Nephron progenitor cell (in vitro differentiated cells): ENCODE results near the gene CDR2.
A peak's percentile ranks its signal among the peaks of the same experiment; 100 is the strongest.

Experiments used
- DNase-seq: peaks from one replicate; pipeline ENCODE4 v3.0.0; 2021
- H3K27ac Mint-ChIP-seq: 2 replicates; pipeline ENCODE4 v1.8.0; 2021; ENCODE audit warnings: mild to moderate bottlenecking, moderate library complexity, mixed read lengths
- H3K27me3 Mint-ChIP-seq: 2 replicates; pipeline ENCODE4 v1.8.0; 2021; ENCODE audit warnings: mild to moderate bottlenecking, low read depth, mixed read lengths; ENCODE audit not compliant: poor library complexity
- H3K36me3 Mint-ChIP-seq: 2 replicates; pipeline ENCODE4 v1.8.0; 2021; ENCODE audit warnings: low read depth, mixed read lengths
- H3K4me1 Mint-ChIP-seq: 2 replicates; pipeline ENCODE4 v1.8.0; 2021; ENCODE audit warnings: mixed read lengths
- H3K4me3 Mint-ChIP-seq: 2 replicates; pipeline ENCODE4 v1.8.0; 2021; ENCODE audit warnings: mild to moderate bottlenecking, moderate library complexity, mixed read lengths
- H3K9me3 Mint-ChIP-seq: 2 replicates; pipeline ENCODE4 v1.8.0; 2021; ENCODE audit warnings: mild to moderate bottlenecking, moderate library complexity, mixed read lengths
- CTCF ChIP-seq: fragments of 200-600 bp; sonication (generic); IDR thresholded peaks from 2 replicates; pipeline ENCODE4 v1.5.0; 2021; ENCODE audit warnings: antibody characterized with exemption

CDR2 gene

DNA sequence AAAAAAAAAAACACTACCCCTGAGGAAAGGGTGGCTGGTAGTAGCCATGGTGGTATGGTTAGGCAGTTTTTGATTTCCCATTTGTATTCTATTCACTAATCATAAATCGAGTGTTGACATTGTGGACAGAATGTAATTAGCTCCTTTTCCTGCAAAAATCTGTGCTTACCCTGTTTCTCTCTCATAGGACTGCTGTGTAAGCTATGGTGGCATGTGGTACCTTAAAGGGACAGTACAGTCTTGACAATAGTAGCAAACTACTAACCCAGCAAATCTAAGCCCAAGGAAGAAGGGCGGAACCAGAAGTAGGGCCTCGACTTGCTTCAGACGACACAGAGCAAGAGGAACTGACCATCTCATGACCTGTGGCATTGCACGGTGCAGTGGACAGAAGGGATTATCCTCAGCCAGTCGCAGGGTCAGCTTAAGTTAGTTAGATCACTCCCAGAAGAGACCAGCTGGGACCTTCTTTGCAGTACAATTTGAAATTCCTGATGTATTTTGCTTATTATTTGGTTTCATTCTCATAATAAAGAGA, 40.9 kb downstream of the CDR2 start:
- Mint-ChIP-seq H3K27me3 (no peaks in the 10 kb centered on the region), H3K27ac (no peak overlapping the region), H3K36me3 (peaks cover 81% of the 10 kb centered on the region), H3K4me1 (no peaks in the 10 kb centered on the region), H3K4me3 (no peak overlapping the region), H3K9me3 (peaks cover 39% of the 10 kb centered on the region)
- no peak for DNase-seq
- no peak for TF ChIP-seq CTCF

DNA sequence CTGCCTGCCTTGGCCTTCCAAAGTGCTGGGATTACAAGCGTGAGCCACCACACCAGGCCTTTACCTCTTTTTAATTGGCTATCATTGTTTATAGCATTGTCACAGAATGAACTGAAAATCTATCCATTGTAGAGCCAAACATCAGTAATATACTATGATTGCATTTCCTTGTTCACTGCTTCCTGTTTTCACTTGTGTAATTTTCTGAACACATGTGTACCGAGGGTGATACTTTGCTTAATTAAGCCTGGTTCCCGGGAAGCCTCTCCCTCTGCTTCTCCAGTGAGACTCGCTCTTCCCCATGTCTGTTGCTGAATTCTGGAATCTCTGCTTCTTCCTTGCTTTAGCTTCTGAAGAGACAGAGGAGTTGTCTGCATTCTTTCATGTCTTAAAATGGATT, 44.1 kb downstream of the CDR2 start:
- TF ChIP-seq CTCF: no peak
- Mint-ChIP-seq H3K4me3 (no peak overlapping the region), H3K27ac (peak overlapping the region; percentile 17), H3K9me3 (peaks cover 7% of the 10 kb centered on the region), H3K36me3 (peaks cover 49% of the 10 kb centered on the region), H3K27me3 (no peaks in the 10 kb centered on the region), H3K4me1 (no peaks in the 10 kb centered on the region)
- no peak for DNase-seq

- Mint-ChIP-seq H3K27me3 (peaks cover 5% of the 10 kb centered on the region), H3K36me3 (peaks cover 39% of the 10 kb centered on the region)
- no peak for DNase-seq
These were observed 45.2 kb downstream of the CDR2 start for GRCh38 chr16:22329199-22329695.

GRCh38 chr16:22328081-22328725, 46.2 kb downstream of the CDR2 start:
- Mint-ChIP-seq H3K4me1 (no peaks in the 10 kb centered on the region), H3K27ac (no peak overlapping the region), H3K4me3 (no peak overlapping the region), H3K36me3 (peaks cover 28% of the 10 kb centered on the region), H3K27me3 (peaks cover 5% of the 10 kb centered on the region), H3K9me3 (no peaks in the 10 kb centered on the region)
- DNase-seq: no peak
- no peak for TF ChIP-seq CTCF

More at GRCh38 chr16:22329199-22329695, 45.2 kb downstream of the CDR2 start:
- Mint-ChIP-seq H3K9me3 (no peaks in the 10 kb centered on the region), H3K4me1 (no peaks in the 10 kb centered on the region), H3K4me3 (no peak overlapping the region), H3K27ac (no peak overlapping the region)
- TF ChIP-seq CTCF: no peak

GRCh38 chr16:22327446-22327775, 47.0 kb downstream of the CDR2 start:
- H3K27ac Mint-ChIP-seq: peak overlapping the region; percentile 64
- H3K4me1 Mint-ChIP-seq: no peaks in the 10 kb centered on the region
- H3K9me3 Mint-ChIP-seq: no peaks in the 10 kb centered on the region
- TF ChIP-seq CTCF: no peak
- H3K4me3 Mint-ChIP-seq: no peak overlapping the region
- no peak for DNase-seq
- peaks cover 24% of the 10 kb centered on the region for H3K36me3 Mint-ChIP-seq
- peaks cover 5% of the 10 kb centered on the region for H3K27me3 Mint-ChIP-seq
